ENCODE data around the gene QARS1. TPM values are rescaled to one million over a fixed set of nuclear protein-coding genes. Genes with fewer than 3 reads are reported as not detected.

The QARS1 gene
- total RNA-seq, result 319 and 442 TPM in 2 replicates

GRCh38 chr3:49104427-49105291, at the start of gene QARS1:
Gene QARS1, minus strand, starts transcription at chr3:49104757. Its CDS starts 24 bp downstream, at chr3:49104733.

GRCh38 chr3:49132437-49133225, 28.1 kb upstream of the QARS1 start, which contains the start of gene LAMB2:
Gene LAMB2, minus strand, starts transcription at chr3:49133050. Its CDS starts 183 bp downstream, at chr3:49132867.

GRCh38 chr3:49120438-49121131, 16.0 kb upstream of the QARS1 start, which contains the start of gene USP19:
Gene USP19, minus strand, starts transcription at chr3:49120823. Its CDS starts 1,678 bp downstream, at chr3:49119145.

GRCh38 chr3:49093853-49094767, 10.4 kb downstream of the QARS1 start, which contains the start of gene QRICH1:
Gene QRICH1, minus strand, starts transcription at chr3:49094071. Its CDS starts 17,054 bp downstream, at chr3:49077017.

Other genes starting within 250 kb of the QARS1 start
- 18.5 and 28.8 TPM in 2 replicates for gene SLC25A20, start 205.9 kb downstream of the QARS1 start, total RNA-seq
- gene ARIH2, start 185.9 kb downstream of the QARS1 start, total RNA-seq, result 64.4 and 72.0 TPM in 2 replicates
- 36.5 and 58.7 TPM in 2 replicates for gene P4HTM, start 114.5 kb downstream of the QARS1 start, total RNA-seq
- 75.3 and 99.4 TPM in 2 replicates for gene WDR6, start 97.4 kb downstream of the QARS1 start, total RNA-seq
- gene DALRD3, start 86.2 kb downstream of the QARS1 start, total RNA-seq, result 63.6 and 66.0 TPM in 2 replicates
- gene NDUFAF3, start 82.6 kb downstream of the QARS1 start, total RNA-seq, result 67.8 and 109 TPM in 2 replicates
- 335 and 458 TPM in 2 replicates for gene IMPDH2, start 75.4 kb downstream of the QARS1 start, total RNA-seq
- 82.6 and 82.7 TPM in 2 replicates for gene QRICH1, start 10.7 kb downstream of the QARS1 start, total RNA-seq
- gene USP19, start 16.1 kb upstream of the QARS1 start, total RNA-seq, result 64.4 and 72.6 TPM in 2 replicates
- 580 and 1,305 TPM in 2 replicates for gene LAMB2, start 28.3 kb upstream of the QARS1 start, total RNA-seq
- gene CCDC71, start 61.6 kb upstream of the QARS1 start, total RNA-seq, result 21.8 and 31.1 TPM in 2 replicates
- 43.6 and 58.7 TPM in 2 replicates for gene KLHDC8B, start 66.8 kb upstream of the QARS1 start, total RNA-seq
- 1.3 and 2.3 TPM in 2 replicates for gene C3orf62, start 172.5 kb upstream of the QARS1 start, total RNA-seq
- gene USP4, start 235.3 kb upstream of the QARS1 start, total RNA-seq, result 24.3 and 35.6 TPM in 2 replicates

All from smooth muscle cell of trachea (primary cell).